SU-DHL-6 (cell line): Measurements from ENCODE around the gene APOC3.

Experiments used
- CTCF ChIP-seq: fragments of 200-600 bp; sonication (generic); IDR thresholded peaks from one replicate; pipeline ENCODE4 v1.5.1; 2017; ENCODE audit warnings: antibody characterized with exemption, mild to moderate bottlenecking, low read length, moderate library complexity; ENCODE audit not compliant: insufficient read depth, poor library complexity, severe bottlenecking
- EZH2phosphoT487 ChIP-seq: fragments of 200-600 bp; sonication (generic), shearing (Covaris generic); conservative IDR thresholded peaks from 2 replicates; pipeline ENCODE4 v1.6.1; 2018; ENCODE audit warnings: mild to moderate bottlenecking, antibody characterized with exemption, low read length, moderate library complexity, mixed read lengths

DNA sequence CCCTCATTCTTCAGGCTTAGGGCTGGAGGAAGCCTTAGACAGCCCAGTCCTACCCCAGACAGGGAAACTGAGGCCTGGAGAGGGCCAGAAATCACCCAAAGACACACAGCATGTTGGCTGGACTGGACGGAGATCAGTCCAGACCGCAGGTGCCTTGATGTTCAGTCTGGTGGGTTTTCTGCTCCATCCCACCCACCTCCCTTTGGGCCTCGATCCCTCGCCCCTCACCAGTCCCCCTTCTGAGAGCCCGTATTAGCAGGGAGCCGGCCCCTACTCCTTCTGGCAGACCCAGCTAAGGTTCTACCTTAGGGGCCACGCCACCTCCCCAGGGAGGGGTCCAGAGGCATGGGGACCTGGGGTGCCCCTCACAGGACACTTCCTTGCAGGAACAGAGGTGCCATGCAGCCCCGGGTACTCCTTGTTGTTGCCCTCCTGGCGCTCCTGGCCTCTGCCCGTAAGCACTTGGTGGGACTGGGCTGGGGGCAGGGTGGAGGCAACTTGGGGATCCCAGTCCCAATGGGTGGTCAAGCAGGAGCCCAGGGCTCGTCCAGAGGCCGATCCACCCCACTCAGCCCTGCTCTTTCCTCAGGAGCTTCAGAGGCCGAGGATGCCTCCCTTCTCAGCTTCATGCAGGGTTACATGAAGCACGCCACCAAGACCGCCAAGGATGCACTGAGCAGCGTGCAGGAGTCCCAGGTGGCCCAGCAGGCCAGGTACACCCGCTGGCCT lies 641 bp downstream of the APOC3 start:
- TF ChIP-seq CTCF (no peak), EZH2phosphoT487 (no peak)
